ENCODE data around the gene LCP2.
"Not testable (repeated sequence)": the region's sequence is repeated elsewhere in the genome, so short reads cannot be mapped to it uniquely, and the experiment has no call there.

LCP2 gene

DNA sequence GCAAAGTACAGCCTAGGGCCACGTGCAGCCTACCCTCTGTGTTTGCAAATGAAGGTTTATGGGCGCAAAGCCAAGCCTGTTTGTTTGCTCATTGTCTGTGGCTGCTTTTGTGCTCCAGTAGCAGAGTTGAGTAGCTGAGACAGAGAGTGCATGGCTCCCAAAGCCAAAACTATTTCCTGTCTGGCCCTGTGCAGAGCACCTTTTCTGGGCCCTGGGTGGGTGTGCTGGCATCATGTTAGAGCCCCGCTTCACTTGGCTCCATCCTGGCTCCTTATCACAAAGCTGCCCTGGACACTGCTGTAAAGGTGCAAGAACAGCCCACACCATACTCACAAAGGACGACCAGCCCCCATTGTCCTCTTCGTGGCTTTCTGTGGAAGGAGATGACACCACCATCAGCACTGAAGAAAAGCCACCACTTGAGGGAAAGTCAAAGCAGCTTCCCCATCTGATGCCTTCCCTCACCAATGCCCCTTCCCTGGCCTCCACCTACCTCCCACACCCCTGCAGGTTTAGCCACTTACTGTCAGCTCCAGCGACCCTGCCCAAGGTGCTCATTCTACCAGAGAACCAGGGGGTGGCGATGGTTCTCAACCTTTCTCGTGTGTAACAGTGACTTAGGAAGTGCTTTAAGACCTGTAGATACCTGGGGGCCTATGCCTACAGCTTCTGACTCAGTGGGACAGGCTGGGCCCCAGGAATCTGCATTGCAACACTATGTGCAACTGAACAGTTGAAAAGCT, 23.4 kb downstream of the LCP2 start:
- DNase-seq (ENCODE audit: low read depth, low spot score) = no peak

DNA sequence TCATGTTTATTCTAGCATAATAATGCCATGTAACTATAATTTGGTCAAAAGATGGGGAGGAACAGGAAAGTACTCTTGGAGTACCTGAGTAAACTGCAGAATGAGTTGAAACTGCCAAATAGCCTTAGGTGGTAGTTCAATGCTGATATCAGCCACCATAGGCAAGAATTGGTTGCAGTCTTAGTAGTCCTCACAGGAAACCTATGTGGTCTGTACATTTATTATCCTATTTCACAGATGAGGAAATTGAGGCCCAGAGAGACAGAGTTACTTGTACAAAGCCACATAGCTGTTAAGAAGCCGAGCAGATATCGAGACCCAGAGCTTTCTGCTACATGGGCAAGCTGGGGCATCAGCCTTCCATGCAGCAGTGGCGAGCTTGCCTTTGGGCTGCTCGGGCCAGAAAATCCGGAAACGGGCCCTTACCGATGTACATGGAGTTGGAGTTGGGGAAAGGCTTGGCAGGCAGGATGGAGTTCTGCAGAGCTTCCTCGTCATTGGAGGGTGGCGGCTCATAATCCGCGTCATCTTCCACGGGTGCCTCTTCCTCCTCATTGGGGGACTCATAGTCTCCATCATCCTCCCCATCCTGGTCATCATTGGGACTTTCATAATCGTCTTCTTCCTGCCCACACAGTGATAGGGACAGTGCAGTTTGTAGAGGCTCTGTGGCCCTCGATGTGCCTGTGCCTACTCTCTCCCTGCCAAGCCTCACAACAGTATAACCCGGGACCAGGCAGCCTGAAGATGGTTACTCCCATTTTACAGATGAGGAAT, 27.1 kb downstream of the LCP2 start:
- DNase-seq (ENCODE audit: low read depth, low spot score) = no peak

DNA sequence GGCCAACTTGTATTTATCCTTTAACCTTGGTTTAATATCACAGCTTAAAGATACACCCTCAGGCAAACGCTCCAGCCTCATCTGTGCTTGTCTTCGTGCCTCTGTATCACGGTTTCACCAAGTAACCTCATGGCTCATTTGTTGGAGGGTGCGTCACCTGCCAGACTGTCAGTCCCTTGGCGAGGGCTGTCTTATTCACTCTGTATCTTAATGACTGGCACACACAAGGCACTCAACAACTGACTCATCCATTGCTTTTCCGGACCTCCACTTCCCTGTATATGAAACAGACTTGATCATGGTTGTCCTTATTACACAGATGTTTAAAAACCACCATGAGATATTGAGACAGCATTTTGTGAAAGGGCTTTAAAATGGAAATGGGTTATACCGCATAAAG, 28.0 kb downstream of the LCP2 start:
- no peak for DNase-seq (ENCODE audit: low read depth, low spot score)

DNA sequence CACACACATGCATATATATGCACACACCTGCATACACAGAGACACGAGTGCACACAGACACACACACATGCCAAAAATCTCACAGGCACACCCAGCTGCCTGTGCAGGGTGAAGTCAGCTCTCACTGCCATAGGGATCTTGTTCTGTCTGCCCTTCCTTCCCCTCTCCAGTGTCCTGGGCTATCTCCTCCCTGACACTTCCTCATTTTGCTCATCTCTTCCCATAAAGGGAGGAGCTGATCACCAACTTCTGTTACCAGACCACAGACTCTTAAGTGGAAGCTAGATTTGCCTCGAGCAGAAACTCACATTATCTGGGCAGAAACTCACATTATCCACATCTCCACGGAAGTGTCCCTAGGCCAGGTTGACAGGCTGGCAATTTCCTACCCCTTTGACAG, 28.7 kb downstream of the LCP2 start:
- DNase-seq (ENCODE audit: low read depth, low spot score) = no peak

DNA sequence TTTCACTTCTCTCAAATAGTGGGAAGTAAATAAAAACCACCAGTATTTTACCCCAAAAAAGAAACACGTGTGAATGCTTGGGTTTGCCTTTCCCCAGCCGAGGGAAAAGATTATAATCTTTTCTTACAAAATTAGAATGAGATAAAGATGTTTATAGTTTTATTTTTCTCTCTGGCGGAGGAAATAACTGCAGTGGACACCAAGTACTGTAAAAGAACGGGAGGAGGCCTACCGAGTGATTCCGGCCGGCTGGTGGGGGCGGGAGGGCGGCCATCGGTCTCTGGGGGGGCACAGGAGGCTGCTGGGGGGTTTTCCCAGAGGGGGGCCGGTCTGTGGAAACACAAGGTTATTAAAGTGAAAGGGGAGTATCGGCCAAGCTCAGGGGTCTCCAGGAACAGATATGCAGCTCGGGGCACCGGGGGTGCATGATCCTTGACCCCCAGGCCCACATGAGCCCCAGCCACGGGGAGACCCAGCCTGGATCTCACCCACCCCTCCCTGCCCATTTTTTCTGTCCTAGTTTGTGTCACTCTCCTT, 29.4 kb downstream of the LCP2 start:
- DNase-seq (ENCODE audit: low read depth, low spot score) = no peak

DNA sequence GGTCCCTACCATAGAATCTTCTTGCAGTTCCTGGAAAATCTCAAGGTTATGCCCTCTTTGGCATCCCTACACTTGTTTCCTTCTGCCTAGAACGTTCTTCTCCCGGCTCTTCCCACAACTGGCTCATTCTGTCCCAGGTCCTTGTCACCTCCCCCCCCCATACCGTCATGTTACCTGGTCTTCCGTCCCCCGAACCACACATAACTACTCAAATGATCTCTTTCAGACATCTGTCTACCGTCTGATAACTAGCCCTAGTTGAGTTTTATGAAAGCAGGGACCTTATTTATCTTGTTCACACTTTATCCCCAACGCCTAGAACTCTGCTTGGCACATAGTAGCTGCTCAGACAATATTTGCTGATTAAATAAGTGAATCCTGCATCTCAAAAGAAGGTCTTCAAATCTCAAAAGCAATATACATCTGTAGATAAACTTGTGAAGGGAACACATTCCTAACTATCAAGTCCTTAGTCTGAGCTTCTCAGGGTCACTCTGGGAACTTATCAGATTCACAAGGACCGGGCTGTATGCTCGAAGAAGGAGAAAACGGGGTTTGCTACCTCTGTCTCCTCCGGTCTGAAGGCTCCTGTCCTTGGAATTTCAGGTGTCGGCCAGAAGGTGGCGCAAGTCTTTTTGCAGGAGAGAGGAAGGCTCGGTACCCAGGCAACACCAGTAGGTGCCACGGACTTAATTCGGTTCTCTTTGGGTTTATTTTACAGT, 30.0 kb downstream of the LCP2 start:
- no peak for DNase-seq (ENCODE audit: low read depth, low spot score)

DNA sequence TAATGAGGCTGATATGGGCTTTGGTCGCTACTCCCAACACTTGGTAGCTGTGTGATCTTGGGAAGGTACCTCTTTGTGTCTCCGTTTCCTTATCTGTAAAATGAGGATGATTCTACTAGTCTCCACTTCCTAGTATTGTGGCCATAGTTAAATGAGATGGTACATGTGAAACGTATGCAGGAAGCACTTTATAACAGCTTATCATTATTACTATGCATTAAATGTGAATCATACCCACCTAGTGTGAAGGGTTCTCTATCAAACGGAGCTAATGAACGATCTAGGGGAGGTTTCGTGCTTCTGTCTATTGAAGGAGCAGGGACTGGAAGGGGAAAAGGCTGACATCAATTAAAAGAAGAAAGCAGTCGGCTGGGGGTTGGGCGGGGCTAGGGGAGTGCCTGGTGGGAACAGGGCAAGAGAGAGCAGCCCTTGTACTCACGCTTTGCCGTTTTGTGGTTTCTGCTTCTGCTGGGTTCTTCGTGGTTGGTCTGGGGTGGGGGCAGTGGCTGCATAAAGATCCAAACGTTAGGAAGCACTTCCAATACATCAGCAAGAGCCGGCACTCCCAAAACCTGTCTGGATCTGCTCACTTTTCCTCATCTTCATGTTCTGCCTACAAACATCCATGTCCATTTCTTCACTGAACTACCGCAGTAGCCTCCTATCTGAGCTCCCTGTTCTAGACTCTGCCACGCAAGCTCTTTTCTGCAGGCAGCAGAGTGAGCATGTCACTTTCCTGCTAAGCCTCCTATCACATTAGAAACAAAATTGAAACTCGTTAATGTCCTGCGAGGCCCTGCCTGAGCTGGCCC, 30.8 kb downstream of the LCP2 start:
- DNase-seq (ENCODE audit: low read depth, low spot score) = no peak

DNA sequence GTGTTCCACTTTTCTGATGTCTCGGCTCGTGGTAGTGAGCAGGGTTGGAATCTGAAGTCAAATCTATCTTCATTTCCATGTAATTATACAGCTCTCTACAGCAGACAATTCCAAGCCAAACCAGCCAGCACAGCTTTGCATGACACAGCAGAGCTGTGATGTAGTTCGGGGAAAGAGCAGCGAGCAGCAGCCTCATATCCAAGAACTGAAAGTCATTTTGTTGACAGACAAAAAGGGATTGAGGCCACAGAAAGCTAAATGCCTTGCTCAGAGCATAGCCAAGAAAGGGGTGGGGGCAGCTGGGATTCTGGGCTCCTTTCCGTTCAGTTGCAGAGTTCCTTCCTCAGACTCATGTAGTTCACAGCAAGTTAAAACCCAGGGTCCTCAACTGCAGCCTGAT, 32.1 kb downstream of the LCP2 start:
- DNase-seq (ENCODE audit: low read depth, low spot score) = no peak

DNA sequence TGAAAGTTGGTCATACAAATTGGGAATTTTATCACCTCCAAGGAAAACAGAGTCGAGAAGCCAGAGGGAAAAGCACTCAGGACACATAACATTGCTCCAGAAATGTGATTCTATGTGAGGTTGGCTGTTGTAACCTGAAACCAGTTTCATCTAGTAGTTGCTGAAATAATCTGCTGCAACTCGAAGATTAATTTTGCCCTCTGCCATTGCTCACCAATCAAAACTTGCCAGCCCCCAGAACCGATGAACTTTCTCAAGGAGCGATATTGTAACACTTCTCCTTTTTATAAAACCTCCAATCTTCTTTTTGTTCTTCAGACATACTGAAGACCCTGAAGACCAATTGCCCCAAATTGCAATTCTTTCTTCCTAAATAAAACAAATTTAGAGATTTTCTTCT, 33.7 kb downstream of the LCP2 start:
- no peak for DNase-seq (ENCODE audit: low read depth, low spot score)

DNA sequence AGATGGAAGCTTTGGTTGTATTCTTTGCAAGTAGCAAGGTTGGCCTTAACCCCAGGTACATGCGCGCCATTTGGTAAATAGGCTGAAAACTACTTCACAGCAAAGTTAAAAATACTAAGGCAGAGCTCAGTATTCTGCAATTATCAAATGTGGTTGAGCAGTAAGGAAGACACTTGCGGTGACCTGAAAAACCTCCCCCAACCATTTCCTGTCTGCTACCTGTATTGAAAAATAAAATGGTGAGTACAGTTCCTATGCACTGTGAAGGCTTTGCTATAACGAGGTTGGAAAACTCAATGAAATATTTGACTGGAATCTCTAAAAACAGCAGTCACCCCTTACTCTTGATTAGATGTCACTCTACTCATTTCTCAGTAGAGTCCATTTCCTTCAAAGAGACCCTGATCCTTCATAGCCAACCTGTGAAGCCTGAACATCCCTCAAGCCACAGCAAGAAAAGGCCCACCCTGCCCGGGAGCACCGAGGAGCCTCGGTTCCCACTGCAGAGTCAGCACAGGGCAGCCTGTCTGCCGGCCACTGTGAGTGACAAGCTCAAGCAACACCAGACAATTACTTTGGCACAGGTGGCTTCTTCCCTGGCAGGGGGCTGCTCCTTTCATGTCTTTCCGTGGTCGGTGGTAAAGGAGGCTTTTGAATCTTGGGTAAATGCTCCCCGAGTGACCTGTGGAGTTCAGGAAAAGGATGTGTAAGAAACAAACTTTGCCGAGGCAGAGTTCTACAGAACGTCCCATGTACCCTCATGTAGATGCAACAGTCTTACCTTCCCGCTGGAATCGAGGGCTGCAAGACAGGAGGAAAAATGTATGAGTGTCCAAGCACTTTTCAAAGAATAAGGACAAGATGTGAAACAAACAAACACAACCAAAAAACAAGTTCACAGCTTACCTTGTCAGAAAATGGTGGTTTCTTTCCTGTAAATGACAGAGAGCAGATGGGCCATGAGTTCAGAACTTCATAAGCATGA, 35.2 kb downstream of the LCP2 start:
- no peak for DNase-seq (ENCODE audit: low read depth, low spot score)

DNA sequence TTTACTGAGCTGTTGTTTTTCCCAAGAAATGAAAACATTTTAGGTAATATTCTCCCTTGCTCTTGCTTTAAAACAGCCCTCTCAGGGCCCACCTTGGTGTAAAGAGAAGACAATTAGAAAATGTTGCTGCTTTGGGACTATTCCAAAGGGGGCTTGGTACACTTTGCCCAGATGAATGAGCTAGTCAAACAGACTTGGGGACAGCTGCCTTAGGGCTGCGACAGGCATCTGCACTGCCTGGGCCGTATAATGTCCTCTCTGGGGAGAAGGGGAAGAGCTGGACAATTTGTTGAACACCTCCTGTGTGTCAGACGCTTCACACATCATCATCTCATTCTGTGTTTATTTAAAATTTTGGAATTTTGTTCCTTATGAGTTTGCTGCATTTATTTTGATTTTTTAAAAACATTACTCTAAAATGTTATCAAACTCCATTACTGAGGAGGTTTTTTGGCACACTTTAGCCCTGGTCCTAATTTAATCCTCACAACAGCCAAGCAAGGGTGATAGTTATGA, 36.0 kb downstream of the LCP2 start:
- no peak for DNase-seq (ENCODE audit: low read depth, low spot score)

DNA sequence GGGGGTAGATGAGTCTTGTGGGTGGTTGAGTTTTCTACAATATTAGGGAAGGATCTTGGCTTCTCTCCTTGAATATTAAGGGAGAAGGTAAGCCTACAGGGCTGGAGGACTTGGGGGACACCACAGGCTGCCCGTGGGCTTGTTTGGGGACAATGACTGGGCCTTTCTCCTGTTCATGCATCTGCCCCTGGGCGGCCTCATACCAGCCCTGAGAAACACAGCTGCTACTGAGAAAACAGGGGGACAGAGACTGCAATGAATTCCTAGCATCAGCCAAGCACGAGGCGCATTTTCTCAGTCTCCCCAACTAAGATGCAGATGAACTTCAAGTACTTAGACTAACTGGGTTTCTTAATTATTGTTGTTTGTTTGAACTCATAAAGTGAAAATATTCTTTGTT, 40.2 kb downstream of the LCP2 start:
- DNase-seq (ENCODE audit: low read depth, low spot score) = no peak

DNA sequence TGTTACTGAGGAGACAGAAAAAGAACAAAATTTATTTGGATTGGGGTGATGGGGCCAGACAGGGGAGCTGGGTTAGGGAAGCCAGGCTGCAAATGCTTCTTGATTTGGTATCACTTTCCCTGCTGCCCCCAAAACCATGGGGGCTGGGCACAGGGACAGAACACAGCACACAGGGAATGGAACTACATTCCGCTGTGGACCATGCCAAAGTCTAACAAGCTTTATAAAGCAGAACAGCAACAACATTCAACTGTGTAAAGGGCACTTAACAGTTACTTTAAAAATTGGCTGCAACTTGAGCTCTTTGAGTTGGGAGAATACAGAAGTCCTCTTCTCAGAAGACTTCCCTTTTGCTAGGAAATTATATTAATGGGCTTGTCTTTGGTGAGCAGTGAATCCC, 41.0 kb downstream of the LCP2 start:
- DNase-seq (ENCODE audit: low read depth, low spot score) = no peak

DNA sequence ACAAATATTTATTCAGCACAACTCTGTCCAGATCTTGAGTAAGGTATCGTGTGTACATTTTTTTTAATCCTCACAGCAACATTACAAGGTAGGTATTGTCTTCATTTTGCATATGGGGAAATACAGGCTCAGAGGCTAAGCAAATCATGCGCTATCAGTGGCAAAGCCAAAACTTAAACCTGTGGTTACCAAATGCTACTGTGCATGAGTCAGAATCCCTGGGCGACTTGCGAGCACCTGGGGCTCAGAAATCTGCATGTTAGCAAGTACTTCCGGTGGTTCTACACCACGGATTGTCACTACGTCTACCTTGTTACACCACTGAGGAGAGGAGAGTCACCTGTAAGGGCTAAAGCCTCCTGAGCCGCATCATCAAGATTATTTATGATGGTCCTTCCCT, 43.5 kb downstream of the LCP2 start:
- DNase-seq (ENCODE audit: low read depth, low spot score) = no peak

DNA sequence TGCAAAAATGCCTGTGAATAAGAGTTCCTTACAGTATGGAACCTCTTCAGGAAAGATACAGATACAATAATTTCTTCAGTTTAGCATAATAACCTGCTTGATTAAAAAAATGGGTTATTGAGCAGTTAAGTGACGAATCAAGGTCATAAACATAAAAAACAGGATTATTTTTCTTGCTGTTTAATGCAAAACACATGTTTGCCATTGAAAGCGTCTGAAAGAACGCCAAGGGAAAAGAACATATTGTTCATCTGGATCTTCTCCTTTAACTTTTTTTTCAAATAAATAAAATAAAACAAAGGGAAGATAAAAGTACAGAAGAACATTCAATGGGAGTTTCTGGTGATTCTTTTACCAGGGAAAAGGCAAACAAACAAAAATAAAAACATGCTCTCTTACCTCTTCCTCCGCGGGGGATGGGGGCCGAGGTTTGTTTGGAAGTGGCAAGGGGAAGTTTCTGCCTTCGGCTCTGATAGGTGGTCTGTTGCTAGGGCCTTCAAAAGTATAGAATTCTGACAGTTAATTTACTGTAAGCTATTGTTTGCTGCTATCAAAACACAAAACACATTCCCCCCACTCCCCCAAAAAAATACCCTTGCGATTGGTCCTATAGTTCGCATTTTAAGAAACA, 44.7 kb downstream of the LCP2 start:
- no peak for DNase-seq (ENCODE audit: low read depth, low spot score)

DNA sequence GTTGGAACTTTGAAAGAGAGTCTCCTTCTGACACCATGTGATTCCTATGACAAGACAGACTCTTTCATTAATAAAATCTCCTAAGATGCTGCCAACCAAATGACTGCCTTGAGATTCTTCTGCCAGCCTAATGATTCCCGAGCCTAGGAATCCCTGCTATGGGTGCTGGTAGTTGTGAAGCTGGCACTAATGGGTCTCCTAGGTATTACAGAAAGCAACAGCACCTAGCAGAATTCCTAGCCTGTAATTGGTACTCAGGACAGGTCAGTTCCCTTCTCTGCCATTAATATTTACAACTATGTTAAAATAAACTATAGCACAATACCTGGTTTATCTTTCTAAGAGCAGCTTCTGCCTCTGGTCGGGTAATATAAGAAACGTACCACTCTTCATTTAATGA, 45.5 kb downstream of the LCP2 start:
- DNase-seq (ENCODE audit: low read depth, low spot score) = no peak

DNA sequence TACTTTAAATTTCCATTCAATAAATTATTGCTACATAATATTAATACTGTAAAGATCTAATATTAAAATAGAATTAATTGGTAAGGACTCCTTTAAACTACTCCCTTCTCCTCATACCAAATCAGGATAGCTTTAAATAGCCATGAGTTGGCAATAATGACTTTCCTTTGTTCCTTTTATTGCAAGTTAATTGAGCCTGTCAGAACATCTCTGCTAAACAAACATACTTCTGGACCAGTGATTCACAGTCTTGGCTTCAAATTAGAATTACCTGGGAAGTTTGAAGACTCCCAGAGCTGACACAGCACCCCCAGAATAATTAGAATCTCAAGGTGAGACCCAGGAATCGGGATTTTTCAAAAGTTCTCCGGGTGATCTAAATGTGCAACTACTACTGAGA, 46.1 kb downstream of the LCP2 start:
- DNase-seq (ENCODE audit: low read depth, low spot score) = no peak

DNA sequence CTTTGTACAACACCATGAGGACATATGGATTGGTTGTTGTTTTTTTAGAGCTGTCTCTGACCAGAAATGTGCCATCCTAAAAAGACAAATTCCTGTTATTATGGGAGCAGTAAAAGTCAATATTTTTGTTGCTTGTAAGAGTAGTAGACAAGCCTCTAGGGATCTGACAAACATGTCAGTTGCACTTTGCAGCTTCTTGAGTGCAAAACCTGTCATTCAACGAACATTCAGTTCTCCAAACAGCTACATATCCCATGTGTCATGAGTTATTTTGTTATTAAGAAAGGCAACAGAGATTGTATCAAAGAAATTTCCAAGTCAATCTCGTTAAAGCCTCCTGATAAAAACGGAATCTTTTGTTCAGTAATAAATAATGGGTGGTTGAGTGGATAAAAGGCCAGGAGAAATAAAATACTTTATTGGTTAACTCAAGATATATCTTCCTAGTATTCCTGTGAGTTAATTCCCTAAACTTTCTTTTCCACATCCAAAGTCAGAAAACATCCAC, 46.7 kb downstream of the LCP2 start:
- DNase-seq (ENCODE audit: low read depth, low spot score) = no peak

DNA sequence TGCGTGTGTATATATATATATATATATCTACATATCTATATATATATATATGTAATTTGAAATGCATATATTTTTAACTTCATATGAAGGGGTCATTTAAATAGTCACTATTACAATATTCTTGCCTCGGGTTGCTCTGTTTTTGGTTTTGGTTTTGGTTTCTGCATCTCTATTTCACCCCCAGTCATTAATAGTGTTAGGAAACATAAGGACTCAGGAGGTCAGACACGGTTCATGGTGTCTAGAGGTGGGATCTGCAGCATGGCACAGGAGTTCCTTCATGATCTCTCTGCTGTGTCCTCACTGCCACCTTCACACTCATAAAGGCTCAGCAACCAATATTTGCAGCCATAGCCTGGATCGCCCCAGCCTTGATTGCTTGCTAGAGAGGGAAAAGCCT, 48.2 kb downstream of the LCP2 start:
- DNase-seq (ENCODE audit: low read depth, low spot score) = no peak

DNA sequence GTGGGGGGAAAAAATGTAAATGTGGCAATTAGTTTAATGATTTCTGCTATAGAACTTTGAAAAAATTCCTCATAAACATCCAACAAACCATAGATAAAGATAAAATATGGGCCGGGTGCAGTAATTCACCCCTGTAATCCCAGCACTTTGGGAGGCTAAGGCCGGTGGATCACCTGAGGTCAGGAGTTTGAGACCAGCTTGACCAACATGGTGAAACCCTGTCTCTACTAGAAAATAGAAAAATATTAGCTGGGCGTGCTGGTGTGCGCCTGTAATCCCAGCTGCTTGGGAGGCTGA, 48.7 kb downstream of the LCP2 start:
- DNase-seq (ENCODE audit: low read depth, low spot score) = not testable (repeated sequence)
